Measurements from ENCODE around the gene CLBA1.
"Not testable (repeated sequence)": the region's sequence is repeated elsewhere in the genome, so short reads cannot be mapped to it uniquely, and the experiment has no call there.

Gene CLBA1

DNA sequence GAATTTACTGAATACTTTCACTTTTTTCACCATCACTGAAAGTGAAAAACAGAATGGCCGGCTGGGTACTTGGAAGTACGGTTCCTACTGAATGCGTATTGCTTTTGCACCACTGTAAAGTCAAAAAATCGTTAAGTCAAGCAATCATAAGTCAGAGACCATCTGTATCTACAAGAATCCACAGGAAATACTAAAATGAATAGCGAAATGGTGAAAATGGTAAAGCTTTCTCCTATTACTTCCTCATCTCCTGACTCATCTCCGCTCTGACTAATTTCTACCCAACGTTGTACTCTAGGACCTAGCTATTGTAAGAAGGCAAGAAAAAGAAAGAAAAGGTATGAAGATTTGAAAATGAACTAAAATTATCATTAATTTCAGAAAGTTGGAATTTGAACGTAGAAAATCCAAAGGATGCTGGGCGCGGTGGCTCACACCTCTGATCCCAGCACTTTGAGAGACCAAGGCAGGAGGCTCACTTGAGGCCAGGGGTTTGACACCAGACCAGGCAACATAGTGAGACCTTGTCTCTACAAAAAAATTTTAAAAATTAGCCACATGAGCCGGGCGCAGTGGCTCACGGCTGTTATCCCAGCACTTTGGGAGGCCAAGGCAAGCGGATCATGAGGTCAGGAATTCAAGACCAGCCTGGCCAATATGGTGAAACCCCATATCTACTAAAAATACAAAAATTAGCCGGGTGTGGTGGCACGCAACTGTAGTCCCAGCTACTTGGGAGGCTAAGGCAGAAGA is 40.6 kb downstream of the CLBA1 start:
- H3K4me3 ChIP-seq (ENCODE audit: low read length): no peak overlapping the region
- H3K27me3 ChIP-seq (ENCODE audit: control insufficient read depth, insufficient read depth, low read length): no peaks in the 10 kb centered on the region
- H3K9ac ChIP-seq (ENCODE audit: low read depth, low read length): peak overlapping the region; percentile 33
- no peak overlapping the region for H3K4me2 ChIP-seq (ENCODE audit: low read length)
- no peaks in the 10 kb centered on the region for H3K9me3 ChIP-seq (replicated peaks; ENCODE audit: low read length)
- H3K36me3 ChIP-seq (ENCODE audit: insufficient read depth, low read length): no peaks in the 10 kb centered on the region
- H3K4me1 ChIP-seq (ENCODE audit: control insufficient read depth, insufficient read depth, low read length): peaks cover 69% of the 10 kb centered on the region

DNA sequence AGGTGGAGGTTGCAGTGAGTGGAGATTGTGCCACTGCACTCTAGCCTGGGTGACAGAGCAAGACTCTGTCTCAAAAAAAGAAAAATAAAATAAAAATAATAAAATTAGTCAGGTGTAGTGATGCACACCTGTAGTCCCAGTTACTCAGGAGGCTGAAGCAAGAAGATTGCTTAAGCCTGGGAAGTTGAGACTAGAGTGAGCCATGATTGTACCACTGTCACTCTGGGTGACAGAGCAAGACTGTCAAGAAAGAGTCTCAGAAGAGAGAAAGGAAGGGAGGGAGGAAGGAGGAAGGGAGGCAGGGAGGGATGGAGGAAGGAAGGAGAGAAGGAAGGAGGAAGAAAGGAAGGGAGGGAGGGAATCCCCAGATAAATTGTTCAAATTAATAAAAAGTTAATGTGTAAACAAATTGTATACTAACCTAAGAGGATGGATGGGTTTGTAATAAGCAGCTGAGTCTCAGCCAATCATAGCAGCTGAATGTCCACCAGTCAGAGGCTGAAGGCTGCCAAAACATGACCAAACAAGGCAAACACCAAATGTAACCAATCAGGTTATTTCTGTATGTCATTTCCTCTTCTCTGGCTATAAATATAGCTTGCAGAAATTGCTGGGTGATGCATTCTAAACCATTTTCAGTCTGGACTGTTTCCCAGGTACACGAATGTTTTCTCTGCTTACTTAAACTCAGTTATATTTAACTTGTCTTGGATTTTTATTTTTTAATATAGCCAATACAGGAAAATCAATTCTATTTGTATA is 41.4 kb downstream of the CLBA1 start:
- no peak overlapping the region for H3K4me2 ChIP-seq (ENCODE audit: low read length)
- no peaks in the 10 kb centered on the region for H3K9me3 ChIP-seq (replicated peaks; ENCODE audit: low read length)
- no peak overlapping the region for H3K4me3 ChIP-seq (ENCODE audit: low read length)
- H3K4me1 ChIP-seq (ENCODE audit: control insufficient read depth, insufficient read depth, low read length): peaks cover 65% of the 10 kb centered on the region
- H3K9ac ChIP-seq (ENCODE audit: low read depth, low read length): no peak overlapping the region
- H3K36me3 ChIP-seq (ENCODE audit: insufficient read depth, low read length): no peaks in the 10 kb centered on the region
- H3K27me3 ChIP-seq (ENCODE audit: control insufficient read depth, insufficient read depth, low read length): no peaks in the 10 kb centered on the region

DNA sequence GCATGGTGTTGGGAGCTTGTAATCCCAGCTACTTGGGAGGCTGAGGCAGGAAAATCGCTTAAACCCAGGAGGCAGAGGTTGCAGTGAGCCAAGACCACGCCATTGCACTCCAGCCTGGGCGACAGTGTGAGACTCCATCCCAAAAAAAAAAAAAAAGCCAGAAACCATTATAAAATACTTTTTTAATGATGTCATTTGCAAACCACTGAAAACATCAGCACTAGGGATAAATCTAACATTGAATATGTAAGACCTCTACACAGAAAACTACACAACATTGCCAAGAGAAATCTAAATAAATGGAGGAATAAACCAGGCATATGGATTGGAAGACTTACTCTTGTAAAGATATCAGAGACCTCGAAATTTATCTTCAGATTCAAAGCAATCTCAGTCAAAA is 42.1 kb downstream of the CLBA1 start:
- not testable (repeated sequence) for H3K27me3 ChIP-seq (ENCODE audit: control insufficient read depth, insufficient read depth, low read length); H3K4me3 ChIP-seq (ENCODE audit: low read length); H3K9me3 ChIP-seq (replicated peaks; ENCODE audit: low read length); H3K36me3 ChIP-seq (ENCODE audit: insufficient read depth, low read length)
- Histone ChIP-seq H3K4me2 (ENCODE audit: low read length) (peak overlapping the region; percentile 9), H3K4me1 (ENCODE audit: control insufficient read depth, insufficient read depth, low read length) (peaks cover 59% of the 10 kb centered on the region), H3K9ac (ENCODE audit: low read depth, low read length) (peak overlapping the region; percentile 23)

DNA sequence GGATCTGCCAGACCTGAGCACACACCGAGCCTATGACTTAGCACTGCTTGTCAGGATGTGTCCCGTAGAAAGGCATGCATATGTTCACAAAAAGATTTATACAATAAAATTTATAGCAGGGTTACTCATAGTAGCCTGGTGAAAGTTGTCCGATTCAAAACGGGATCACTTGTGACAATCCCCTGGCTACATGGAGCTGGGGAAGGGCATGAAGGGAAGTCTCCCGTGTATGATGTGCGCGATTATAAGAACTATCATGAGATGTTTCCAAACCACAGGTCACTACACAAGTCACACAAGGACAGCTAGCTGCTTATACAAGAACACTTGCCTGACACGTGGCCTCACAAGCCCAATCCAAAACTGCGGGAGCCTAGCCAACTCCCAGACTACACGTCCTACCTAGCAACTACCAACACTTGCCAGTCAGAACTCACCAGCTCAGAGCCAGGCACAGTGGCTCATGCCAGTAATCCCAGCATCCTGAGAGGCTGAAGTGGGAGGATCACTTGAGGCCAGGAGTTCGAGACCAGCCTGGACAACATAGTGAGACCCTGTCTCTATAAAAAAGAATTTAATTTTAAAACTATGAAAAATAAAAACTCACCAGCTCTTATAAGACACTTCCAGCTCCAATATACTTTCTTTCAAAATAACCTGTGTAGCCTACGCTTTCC is 42.8 kb downstream of the CLBA1 start:
- no peak overlapping the region for H3K4me3 ChIP-seq (ENCODE audit: low read length)
- peaks cover 56% of the 10 kb centered on the region for H3K4me1 ChIP-seq (ENCODE audit: control insufficient read depth, insufficient read depth, low read length)
- H3K4me2 ChIP-seq (ENCODE audit: low read length): peak overlapping the region; percentile 9
- H3K27me3 ChIP-seq (ENCODE audit: control insufficient read depth, insufficient read depth, low read length): no peaks in the 10 kb centered on the region
- H3K36me3 ChIP-seq (ENCODE audit: insufficient read depth, low read length): no peaks in the 10 kb centered on the region
- no peaks in the 10 kb centered on the region for H3K9me3 ChIP-seq (replicated peaks; ENCODE audit: low read length)
- H3K9ac ChIP-seq (ENCODE audit: low read depth, low read length): peak overlapping the region; percentile 23

DNA sequence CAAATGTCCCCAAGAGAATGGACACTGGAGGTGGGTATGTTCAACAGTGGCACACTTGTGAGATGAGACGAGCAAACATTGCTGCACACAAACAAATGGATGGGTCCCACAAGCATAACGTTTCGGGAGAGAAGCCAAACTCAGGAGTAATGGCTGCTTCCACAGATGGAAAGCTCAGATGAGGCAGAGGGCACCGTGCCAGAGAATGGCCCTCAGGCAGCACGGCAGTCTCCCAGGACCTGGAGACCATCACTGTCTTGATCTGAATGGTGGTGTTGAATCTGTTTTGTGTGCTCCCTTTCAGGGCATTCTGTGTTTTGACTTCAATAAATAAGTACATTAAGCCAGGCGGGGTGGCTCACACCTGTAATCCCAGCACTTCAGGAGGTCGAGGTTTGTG is 43.8 kb downstream of the CLBA1 start:
- Histone ChIP-seq H3K9me3 (replicated peaks; ENCODE audit: low read length) (no peaks in the 10 kb centered on the region), H3K27me3 (ENCODE audit: control insufficient read depth, insufficient read depth, low read length) (no peaks in the 10 kb centered on the region), H3K9ac (ENCODE audit: low read depth, low read length) (no peak overlapping the region), H3K4me1 (ENCODE audit: control insufficient read depth, insufficient read depth, low read length) (peaks cover 45% of the 10 kb centered on the region), H3K4me2 (ENCODE audit: low read length) (no peak overlapping the region), H3K36me3 (ENCODE audit: insufficient read depth, low read length) (no peaks in the 10 kb centered on the region), H3K4me3 (ENCODE audit: low read length) (no peak overlapping the region)

DNA sequence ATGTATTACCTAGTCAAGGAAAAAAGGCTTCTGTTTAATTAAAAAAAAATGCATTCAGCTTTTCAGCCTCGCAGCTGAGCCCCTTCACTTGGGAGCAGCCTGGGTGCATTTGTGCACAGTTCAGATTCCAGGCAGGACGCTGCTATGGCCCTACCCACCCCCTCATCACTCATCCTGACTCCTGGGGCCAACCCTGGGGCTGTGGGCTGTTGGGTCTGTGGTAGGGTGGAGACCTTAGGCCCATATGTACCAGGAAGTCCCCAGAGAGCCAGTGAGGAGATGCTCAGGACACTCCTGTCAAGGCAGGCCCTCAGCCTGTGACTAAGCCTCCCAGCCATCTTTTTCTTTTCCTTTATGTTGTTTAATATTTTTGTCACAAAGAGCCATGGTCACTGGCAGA is 44.6 kb downstream of the CLBA1 start:
- no peaks in the 10 kb centered on the region for H3K27me3 ChIP-seq (ENCODE audit: control insufficient read depth, insufficient read depth, low read length)
- no peak overlapping the region for H3K4me2 ChIP-seq (ENCODE audit: low read length)
- no peaks in the 10 kb centered on the region for H3K9me3 ChIP-seq (replicated peaks; ENCODE audit: low read length)
- no peak overlapping the region for H3K9ac ChIP-seq (ENCODE audit: low read depth, low read length)
- H3K4me1 ChIP-seq (ENCODE audit: control insufficient read depth, insufficient read depth, low read length): peaks cover 39% of the 10 kb centered on the region
- H3K36me3 ChIP-seq (ENCODE audit: insufficient read depth, low read length): no peaks in the 10 kb centered on the region
- H3K4me3 ChIP-seq (ENCODE audit: low read length): no peak overlapping the region

DNA sequence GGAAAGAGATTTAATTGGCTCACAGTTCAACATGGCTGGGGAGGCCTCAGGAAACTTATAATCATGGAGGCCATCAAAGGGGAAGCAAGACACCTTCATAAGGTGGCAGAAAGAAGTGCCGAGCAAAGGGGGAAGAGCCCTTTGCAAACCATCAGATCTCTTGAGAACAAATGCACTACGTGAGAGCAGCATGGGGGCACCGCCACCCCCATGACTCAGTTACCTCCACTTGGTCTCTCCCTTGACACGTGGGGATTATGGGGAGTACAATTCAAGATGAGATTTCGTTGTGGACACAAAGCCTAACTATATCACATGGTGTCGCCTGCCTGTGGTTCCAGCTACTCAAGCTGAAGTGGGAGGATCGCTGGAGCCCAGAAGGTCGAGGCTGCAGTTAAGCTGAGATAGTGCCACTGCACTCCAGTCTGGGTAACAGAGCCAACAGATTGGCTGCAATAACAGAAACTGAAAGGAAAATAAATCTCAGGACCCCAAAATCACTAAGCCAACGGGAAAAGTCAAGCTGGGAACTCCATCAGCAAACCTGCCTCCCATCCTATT is 45.3 kb downstream of the CLBA1 start:
- no peaks in the 10 kb centered on the region for H3K27me3 ChIP-seq (ENCODE audit: control insufficient read depth, insufficient read depth, low read length)
- no peaks in the 10 kb centered on the region for H3K36me3 ChIP-seq (ENCODE audit: insufficient read depth, low read length)
- no peak overlapping the region for H3K4me2 ChIP-seq (ENCODE audit: low read length)
- no peak overlapping the region for H3K9ac ChIP-seq (ENCODE audit: low read depth, low read length)
- no peaks in the 10 kb centered on the region for H3K9me3 ChIP-seq (replicated peaks; ENCODE audit: low read length)
- H3K4me1 ChIP-seq (ENCODE audit: control insufficient read depth, insufficient read depth, low read length): peaks cover 31% of the 10 kb centered on the region
- H3K4me3 ChIP-seq (ENCODE audit: low read length): no peak overlapping the region

DNA sequence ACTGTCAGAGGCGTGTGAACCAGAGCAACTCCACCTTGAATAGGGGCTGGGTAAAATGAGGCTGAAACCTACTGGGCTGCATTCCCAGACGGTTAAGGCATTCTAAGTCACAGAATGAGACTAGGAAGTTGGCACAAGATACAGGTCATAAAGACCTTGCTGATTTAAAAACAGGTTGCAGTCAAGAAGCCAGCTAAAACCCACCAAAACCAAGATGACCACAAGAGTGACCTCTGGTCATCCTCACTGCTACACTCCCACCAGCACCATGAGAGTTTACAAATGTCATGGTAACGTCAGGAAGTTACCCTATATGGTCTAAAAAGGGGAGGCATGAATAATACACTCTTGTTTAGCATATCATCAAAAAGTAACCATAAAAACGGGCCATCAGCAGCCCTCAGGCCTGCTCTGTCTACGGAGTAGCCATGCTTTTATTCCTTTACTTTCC is 46.9 kb downstream of the CLBA1 start:
- H3K4me3 ChIP-seq (ENCODE audit: low read length); H3K27me3 ChIP-seq (ENCODE audit: control insufficient read depth, insufficient read depth, low read length); H3K4me2 ChIP-seq (ENCODE audit: low read length); H3K36me3 ChIP-seq (ENCODE audit: insufficient read depth, low read length); H3K9me3 ChIP-seq (replicated peaks; ENCODE audit: low read length); H3K9ac ChIP-seq (ENCODE audit: low read depth, low read length): not testable (repeated sequence)
- peaks cover 19% of the 10 kb centered on the region for H3K4me1 ChIP-seq (ENCODE audit: control insufficient read depth, insufficient read depth, low read length)

DNA sequence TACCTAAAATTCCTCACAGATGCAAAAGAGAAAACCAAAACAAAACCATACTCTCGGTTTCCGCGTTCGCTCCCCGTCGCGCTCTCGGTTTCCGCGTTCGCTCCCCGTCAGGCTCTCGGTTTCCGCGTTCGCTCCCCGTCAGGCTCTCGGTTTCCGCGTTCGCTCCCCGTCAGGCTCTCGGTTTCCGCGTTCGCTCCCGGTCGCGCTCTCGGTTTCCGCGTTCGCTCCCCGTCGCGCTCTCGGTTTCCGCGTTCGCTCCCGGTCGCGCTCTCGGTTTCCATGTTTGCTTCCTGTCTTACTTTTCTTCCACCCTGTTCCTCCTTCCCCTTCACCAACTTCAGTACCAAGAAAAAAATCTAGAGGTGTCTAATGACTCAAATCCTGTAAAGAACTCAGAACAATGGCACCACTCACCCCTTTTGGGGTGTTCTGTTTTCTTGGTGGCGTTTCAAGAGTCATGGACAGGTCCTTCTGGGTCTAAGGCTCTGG is 47.9 kb downstream of the CLBA1 start:
- not testable (repeated sequence) for H3K27me3 ChIP-seq (ENCODE audit: control insufficient read depth, insufficient read depth, low read length); H3K9me3 ChIP-seq (replicated peaks; ENCODE audit: low read length); H3K4me1 ChIP-seq (ENCODE audit: control insufficient read depth, insufficient read depth, low read length); H3K36me3 ChIP-seq (ENCODE audit: insufficient read depth, low read length)
- H3K9ac ChIP-seq (ENCODE audit: low read depth, low read length): peak overlapping the region; percentile 58
- peak overlapping the region; percentile 64 for H3K4me3 ChIP-seq (ENCODE audit: low read length)
- H3K4me2 ChIP-seq (ENCODE audit: low read length): peak overlapping the region; percentile 60

DNA sequence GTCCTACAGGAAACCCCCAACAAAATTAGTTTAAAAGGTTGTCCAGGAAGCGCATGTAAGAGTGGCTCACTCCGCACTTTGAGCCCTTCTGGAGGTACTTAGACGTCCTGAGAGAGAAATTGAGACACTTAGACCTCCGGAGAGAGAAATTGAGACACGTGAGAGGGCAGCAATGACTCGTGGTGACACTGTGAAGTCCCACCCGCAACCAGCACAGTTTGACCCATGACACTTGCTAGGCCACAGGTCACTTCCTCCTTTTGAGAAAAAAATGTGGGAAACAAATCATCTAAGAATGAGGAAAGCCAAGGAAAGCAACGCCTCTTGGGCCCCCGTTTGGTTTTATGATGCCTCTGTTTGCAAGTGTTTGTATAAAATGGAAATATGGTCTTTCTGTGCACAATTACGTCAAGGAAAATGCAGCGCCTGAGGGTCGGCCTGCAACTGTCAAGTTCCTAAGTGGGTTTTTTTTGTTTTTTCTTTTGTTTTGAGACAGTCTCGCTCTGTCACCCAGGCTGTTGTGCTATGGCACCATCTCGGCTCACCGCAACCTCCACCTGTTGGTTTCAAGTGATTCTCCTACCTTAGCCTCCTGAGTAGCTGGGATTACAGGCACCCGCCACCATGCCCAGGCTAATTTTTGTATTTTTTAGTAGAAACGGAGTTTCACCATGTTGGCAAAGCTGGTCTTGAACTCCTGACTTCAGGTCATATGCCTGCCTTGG is 48.9 kb downstream of the CLBA1 start:
- H3K9me3 ChIP-seq (replicated peaks; ENCODE audit: low read length): no peaks in the 10 kb centered on the region
- no peak overlapping the region for H3K4me3 ChIP-seq (ENCODE audit: low read length)
- H3K4me2 ChIP-seq (ENCODE audit: low read length): no peak overlapping the region
- H3K9ac ChIP-seq (ENCODE audit: low read depth, low read length): no peak overlapping the region
- H3K36me3 ChIP-seq (ENCODE audit: insufficient read depth, low read length): no peaks in the 10 kb centered on the region
- H3K27me3 ChIP-seq (ENCODE audit: control insufficient read depth, insufficient read depth, low read length): no peaks in the 10 kb centered on the region
- H3K4me1 ChIP-seq (ENCODE audit: control insufficient read depth, insufficient read depth, low read length): peaks cover 8% of the 10 kb centered on the region

DNA sequence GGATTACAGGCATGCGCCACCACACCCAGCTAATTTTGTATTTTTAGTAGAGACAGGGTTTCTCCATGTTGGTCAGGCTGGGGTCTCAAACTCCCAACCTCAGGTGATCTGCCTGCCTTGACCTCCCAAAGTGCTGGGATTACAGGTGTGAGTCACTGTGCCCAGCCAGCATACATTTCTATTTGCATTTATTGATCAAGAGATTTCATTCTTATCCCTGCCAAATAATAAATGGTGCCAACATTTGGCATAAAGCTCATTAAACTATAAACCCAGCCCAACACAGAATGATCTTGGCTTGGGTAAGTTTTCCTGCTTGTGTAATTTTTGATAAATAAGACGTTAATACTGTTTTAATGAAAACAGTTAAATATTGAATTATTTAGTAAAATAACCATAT is 50.0 kb downstream of the CLBA1 start:
- H3K9me3 ChIP-seq (replicated peaks; ENCODE audit: low read length); H3K4me1 ChIP-seq (ENCODE audit: control insufficient read depth, insufficient read depth, low read length); H3K36me3 ChIP-seq (ENCODE audit: insufficient read depth, low read length); H3K9ac ChIP-seq (ENCODE audit: low read depth, low read length); H3K4me2 ChIP-seq (ENCODE audit: low read length); H3K4me3 ChIP-seq (ENCODE audit: low read length); H3K27me3 ChIP-seq (ENCODE audit: control insufficient read depth, insufficient read depth, low read length): not testable (repeated sequence)

Measured in skeletal muscle satellite cell (primary cell).